ENCODE results near the gene PRRG4.

PRRG4 gene

DNA sequence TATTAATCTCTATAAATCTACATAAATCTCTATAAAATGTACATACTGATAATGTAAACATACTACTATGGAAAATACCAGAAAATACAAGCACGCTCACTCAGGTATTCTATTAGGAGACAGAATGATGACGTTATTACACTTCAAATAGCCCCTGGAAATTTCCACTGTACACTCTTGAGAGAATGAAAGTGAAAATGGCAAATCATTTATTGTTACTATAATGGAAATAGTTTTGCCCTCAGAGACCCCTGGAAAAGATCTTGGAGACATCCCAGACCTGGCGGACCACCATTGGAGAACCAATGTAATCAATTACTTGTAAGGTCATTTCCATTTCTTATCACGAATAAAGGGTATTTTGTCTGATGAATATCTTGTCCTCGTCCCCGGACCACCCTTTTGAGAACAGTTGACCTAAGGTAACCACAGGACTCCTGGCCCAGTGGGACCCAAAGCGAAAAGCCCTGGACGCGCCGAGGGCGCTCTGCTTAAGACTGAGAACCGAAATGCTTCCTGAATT lies 509 bp upstream of the PRRG4 start:
- peak overlapping the region; percentile 84 for H3K4me2 ChIP-seq (ENCODE audit: insufficient read depth, low read length, poor library complexity, severe bottlenecking)
- no peak overlapping the region for H2BK120ac ChIP-seq (ENCODE audit: low read depth, low read length)
- H3K9ac ChIP-seq (ENCODE audit: low read depth, low read length, poor library complexity): no peak overlapping the region
- DNase-seq (ENCODE audit: low spot score): no peak
- no peak overlapping the region for H3K27ac ChIP-seq (replicated peaks; ENCODE audit: low read length)
- peaks cover 4 to 75% (median 27%) of the 10 kb centered on the region in 3 experiments for H3K27me3 ChIP-seq (ENCODE audit: control insufficient read depth in 3 of 3, insufficient read depth in 3 of 3, low read depth in 1 of 3, low read length in 3 of 3)
- peak overlapping the region; percentile 2 to 81 for H3K4me3 ChIP-seq (ENCODE audit: low read length in 2 of 2)
- no peaks in the 10 kb centered on the region for H3K4me1 ChIP-seq (ENCODE audit: control insufficient read depth in 2 of 2, insufficient read depth in 1 of 2, low read depth in 1 of 2, low read length in 2 of 2)
- H3K9me3 ChIP-seq (replicated peaks in 1 of 2; ENCODE audit: control insufficient read depth in 2 of 2, insufficient read depth in 1 of 2, low read depth in 1 of 2, low read length in 2 of 2): peaks cover 0 to 2% of the 10 kb centered on the region in 2 donors
- H3K36me3 ChIP-seq (replicated peaks in 1 of 2; ENCODE audit: control insufficient read depth in 2 of 2, insufficient read depth in 2 of 2, low read length in 2 of 2): no peaks in the 10 kb centered on the region
- no peak overlapping the region for H2AK5ac ChIP-seq (ENCODE audit: low read depth, low read length)
- H2BK12ac ChIP-seq (ENCODE audit: low read length): no peak overlapping the region
- H3K4ac ChIP-seq (ENCODE audit: low read length): no peak overlapping the region
- peak overlapping the region; percentile 85 for H2AFZ ChIP-seq (ENCODE audit: low read length)
- no peak overlapping the region for H2BK5ac ChIP-seq (ENCODE audit: low read length)
- H3K23ac ChIP-seq (ENCODE audit: low read depth, low read length, poor library complexity): no peak overlapping the region
- WGBS, 2 donors (ENCODE audit: extremely low coverage in 2 of 2, insufficient read length in 2 of 2, insufficient replicate concordance in 1 of 2): no CpG with 5 or more reads among the region's 12 CpGs
- H3K79me1 ChIP-seq (ENCODE audit: low read depth, low read length): no peaks in the 10 kb centered on the region
- H4K8ac ChIP-seq (ENCODE audit: low read depth, low read length): no peak overlapping the region
- no peak overlapping the region for H4K91ac ChIP-seq (ENCODE audit: low read depth, low read length, poor library complexity)
- no peak overlapping the region for H3K18ac ChIP-seq (ENCODE audit: low read length)
- no peak overlapping the region for H2BK15ac ChIP-seq (ENCODE audit: low read length)
- no peak overlapping the region for H3K14ac ChIP-seq (ENCODE audit: low read length)

DNA sequence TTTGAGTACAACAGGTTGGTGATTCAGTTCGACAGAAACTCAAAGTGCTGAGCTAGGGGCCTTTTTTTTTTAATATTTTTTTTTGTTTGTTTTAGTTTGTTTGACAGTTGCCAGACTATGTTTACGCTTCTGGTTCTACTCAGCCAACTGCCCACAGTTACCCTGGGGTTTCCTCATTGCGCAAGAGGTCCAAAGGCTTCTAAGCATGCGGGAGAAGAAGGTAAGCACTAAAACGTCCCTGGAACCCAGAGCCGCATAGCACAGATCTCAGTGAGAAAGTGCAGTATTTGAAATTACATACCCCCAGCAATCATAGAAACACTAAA lies 649 bp downstream of the PRRG4 start:
- H4K91ac ChIP-seq (ENCODE audit: low read depth, low read length, poor library complexity): no peak overlapping the region
- peaks cover 0 to 2% of the 10 kb centered on the region in 2 donors for H3K9me3 ChIP-seq (replicated peaks in 1 of 2; ENCODE audit: control insufficient read depth in 2 of 2, insufficient read depth in 1 of 2, low read depth in 1 of 2, low read length in 2 of 2)
- H2AFZ ChIP-seq (ENCODE audit: low read length): peak overlapping the region; percentile 85
- H3K23ac ChIP-seq (ENCODE audit: low read depth, low read length, poor library complexity): no peak overlapping the region
- no peak overlapping the region for H2BK120ac ChIP-seq (ENCODE audit: low read depth, low read length)
- H3K4me1 ChIP-seq (ENCODE audit: control insufficient read depth in 2 of 2, insufficient read depth in 1 of 2, low read depth in 1 of 2, low read length in 2 of 2): no peaks in the 10 kb centered on the region
- H2BK5ac ChIP-seq (ENCODE audit: low read length): no peak overlapping the region
- WGBS, 2 donors (ENCODE audit: extremely low coverage in 2 of 2, insufficient read length in 2 of 2, insufficient replicate concordance in 1 of 2): no CpG with 5 or more reads among the region's 6 CpGs
- H3K9ac ChIP-seq (ENCODE audit: low read depth, low read length, poor library complexity): no peak overlapping the region
- no peaks in the 10 kb centered on the region for H3K36me3 ChIP-seq (replicated peaks in 1 of 2; ENCODE audit: control insufficient read depth in 2 of 2, insufficient read depth in 2 of 2, low read length in 2 of 2)
- no peaks in the 10 kb centered on the region for H3K79me1 ChIP-seq (ENCODE audit: low read depth, low read length)
- no peak for DNase-seq (ENCODE audit: low spot score)
- no peak overlapping the region for H3K14ac ChIP-seq (ENCODE audit: low read length)
- no peak overlapping the region for H3K4ac ChIP-seq (ENCODE audit: low read length)
- peaks cover 4 to 75% (median 27%) of the 10 kb centered on the region in 3 experiments for H3K27me3 ChIP-seq (ENCODE audit: control insufficient read depth in 3 of 3, insufficient read depth in 3 of 3, low read depth in 1 of 3, low read length in 3 of 3)
- H4K8ac ChIP-seq (ENCODE audit: low read depth, low read length): no peak overlapping the region
- H3K4me3 ChIP-seq (ENCODE audit: low read length in 2 of 2): peak overlapping the region in 1 of 2 donors; percentile 81
- no peak overlapping the region for H2AK5ac ChIP-seq (ENCODE audit: low read depth, low read length)
- H2BK12ac ChIP-seq (ENCODE audit: low read length): no peak overlapping the region
- H3K27ac ChIP-seq (replicated peaks; ENCODE audit: low read length): no peak overlapping the region
- no peak overlapping the region for H3K18ac ChIP-seq (ENCODE audit: low read length)
- no peak overlapping the region for H2BK15ac ChIP-seq (ENCODE audit: low read length)
- peak overlapping the region; percentile 84 for H3K4me2 ChIP-seq (ENCODE audit: insufficient read depth, low read length, poor library complexity, severe bottlenecking)

DNA sequence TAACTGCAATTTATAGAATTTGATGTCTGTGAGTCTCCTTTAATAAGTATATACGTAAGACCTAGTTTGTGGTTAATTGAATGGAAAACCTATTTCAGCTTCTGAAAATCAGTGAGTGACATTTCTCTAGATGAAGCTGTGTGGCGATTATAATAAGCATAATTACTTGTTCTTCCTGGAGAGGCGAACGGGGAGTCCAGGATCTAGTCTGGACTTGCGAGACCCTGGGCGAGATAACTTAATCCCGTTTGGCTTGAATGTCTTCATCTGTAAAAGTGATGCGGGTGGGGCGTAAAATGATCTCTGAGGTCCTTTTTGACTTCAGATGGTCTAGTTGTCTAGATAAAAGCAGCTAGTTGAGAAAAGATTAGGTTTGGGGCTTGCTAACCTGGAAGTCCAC lies 1.1 kb downstream of the PRRG4 start:
- Histone ChIP-seq H2AK5ac (ENCODE audit: low read depth, low read length) (no peak overlapping the region), H3K23ac (ENCODE audit: low read depth, low read length, poor library complexity) (no peak overlapping the region), H2BK120ac (ENCODE audit: low read depth, low read length) (no peak overlapping the region), H2BK5ac (ENCODE audit: low read length) (no peak overlapping the region), H3K14ac (ENCODE audit: low read length) (no peak overlapping the region), H3K18ac (ENCODE audit: low read length) (no peak overlapping the region), H3K4me3 (ENCODE audit: low read length in 2 of 2) (no peak overlapping the region), H4K8ac (ENCODE audit: low read depth, low read length) (no peak overlapping the region), H3K27me3 (ENCODE audit: control insufficient read depth in 3 of 3, insufficient read depth in 3 of 3, low read depth in 1 of 3, low read length in 3 of 3) (peaks cover 4 to 72% (median 27%) of the 10 kb centered on the region in 3 experiments), H3K4me1 (ENCODE audit: control insufficient read depth in 2 of 2, insufficient read depth in 1 of 2, low read depth in 1 of 2, low read length in 2 of 2) (no peaks in the 10 kb centered on the region), H4K91ac (ENCODE audit: low read depth, low read length, poor library complexity) (no peak overlapping the region), H3K9ac (ENCODE audit: low read depth, low read length, poor library complexity) (no peak overlapping the region), H3K4me2 (ENCODE audit: insufficient read depth, low read length, poor library complexity, severe bottlenecking) (no peak overlapping the region), H3K36me3 (replicated peaks in 1 of 2; ENCODE audit: control insufficient read depth in 2 of 2, insufficient read depth in 2 of 2, low read length in 2 of 2) (no peaks in the 10 kb centered on the region), H3K4ac (ENCODE audit: low read length) (no peak overlapping the region), H2BK12ac (ENCODE audit: low read length) (no peak overlapping the region), H3K9me3 (replicated peaks in 1 of 2; ENCODE audit: control insufficient read depth in 2 of 2, insufficient read depth in 1 of 2, low read depth in 1 of 2, low read length in 2 of 2) (peaks cover 0 to 2% of the 10 kb centered on the region in 2 donors), H2AFZ (ENCODE audit: low read length) (no peak overlapping the region), H3K27ac (replicated peaks; ENCODE audit: low read length) (no peak overlapping the region), H2BK15ac (ENCODE audit: low read length) (no peak overlapping the region), H3K79me1 (ENCODE audit: low read depth, low read length) (no peaks in the 10 kb centered on the region)
- no peak for DNase-seq (ENCODE audit: low spot score)
- no CpG with 5 or more reads among the region's 9 CpGs for WGBS, 2 donors (ENCODE audit: extremely low coverage in 2 of 2, insufficient read length in 2 of 2, insufficient replicate concordance in 1 of 2)

DNA sequence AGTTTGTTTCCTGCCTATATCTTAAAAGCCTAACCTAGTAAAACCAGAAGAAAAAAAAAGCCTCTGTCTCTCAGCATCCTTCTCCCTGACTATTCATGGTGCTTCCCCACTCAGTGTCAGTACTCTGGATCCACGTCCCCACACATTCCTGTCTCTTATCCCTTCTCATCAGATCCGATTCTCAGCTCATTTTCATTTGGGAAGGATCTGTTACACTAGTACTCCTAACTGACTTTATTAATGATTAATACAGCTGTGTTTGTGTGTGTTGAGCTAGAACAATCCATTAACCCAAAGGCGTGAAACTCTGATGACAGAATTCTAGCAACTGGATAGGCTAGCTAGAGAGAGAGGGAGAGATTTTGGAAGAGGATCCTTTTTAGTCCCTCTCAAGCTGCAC lies 1.5 kb downstream of the PRRG4 start:
- no peak overlapping the region for H3K23ac ChIP-seq (ENCODE audit: low read depth, low read length, poor library complexity)
- no peak for DNase-seq (ENCODE audit: low spot score)
- no CpG with 5 or more reads among the region's 3 CpGs for WGBS, 2 donors (ENCODE audit: extremely low coverage in 2 of 2, insufficient read length in 2 of 2, insufficient replicate concordance in 1 of 2)

More for the DNA sequence above, 1.5 kb downstream of the PRRG4 start:
- Histone ChIP-seq H3K9me3 (replicated peaks in 1 of 2; ENCODE audit: control insufficient read depth in 2 of 2, insufficient read depth in 1 of 2, low read depth in 1 of 2, low read length in 2 of 2) (peaks cover 0 to 2% of the 10 kb centered on the region in 2 donors), H3K14ac (ENCODE audit: low read length) (no peak overlapping the region), H3K4ac (ENCODE audit: low read length) (no peak overlapping the region), H3K4me3 (ENCODE audit: low read length in 2 of 2) (no peak overlapping the region), H3K27me3 (ENCODE audit: control insufficient read depth in 3 of 3, insufficient read depth in 3 of 3, low read depth in 1 of 3, low read length in 3 of 3) (peaks cover 4 to 68% (median 27%) of the 10 kb centered on the region in 3 experiments), H3K4me2 (ENCODE audit: insufficient read depth, low read length, poor library complexity, severe bottlenecking) (no peak overlapping the region), H2AFZ (ENCODE audit: low read length) (no peak overlapping the region), H3K79me1 (ENCODE audit: low read depth, low read length) (no peaks in the 10 kb centered on the region), H3K4me1 (ENCODE audit: control insufficient read depth in 2 of 2, insufficient read depth in 1 of 2, low read depth in 1 of 2, low read length in 2 of 2) (no peaks in the 10 kb centered on the region), H2AK5ac (ENCODE audit: low read depth, low read length) (no peak overlapping the region), H3K9ac (ENCODE audit: low read depth, low read length, poor library complexity) (no peak overlapping the region), H3K27ac (replicated peaks; ENCODE audit: low read length) (no peak overlapping the region), H3K36me3 (replicated peaks in 1 of 2; ENCODE audit: control insufficient read depth in 2 of 2, insufficient read depth in 2 of 2, low read length in 2 of 2) (no peaks in the 10 kb centered on the region), H4K91ac (ENCODE audit: low read depth, low read length, poor library complexity) (no peak overlapping the region), H2BK15ac (ENCODE audit: low read length) (no peak overlapping the region), H2BK120ac (ENCODE audit: low read depth, low read length) (no peak overlapping the region), H2BK5ac (ENCODE audit: low read length) (no peak overlapping the region), H4K8ac (ENCODE audit: low read depth, low read length) (no peak overlapping the region), H2BK12ac (ENCODE audit: low read length) (no peak overlapping the region), H3K18ac (ENCODE audit: low read length) (no peak overlapping the region)

Measured in neuronal stem cell (in vitro differentiated cells).